HG02840 (cell line): ENCODE measurements around the gene TPPP.

Source experiments
- ATAC-seq: cut with Tn5 transposase; IDR thresholded peaks from one replicate; pipeline ENCODE4 v1.9.1; 2021; ENCODE audit warnings: mild to moderate bottlenecking, moderate library complexity, moderate number of reproducible peaks; ENCODE audit not compliant: unreplicated experiment, low FRiP score

The TPPP gene

GRCh38 chr5:668283-668995, 24.7 kb downstream of the TPPP start:
- ATAC-seq, result no peak

- ATAC-seq, result no peak
Measured at GRCh38 chr5:666816-667498, 26.2 kb downstream of the TPPP start.

- no peak for ATAC-seq
Measured at GRCh38 chr5:665956-666711, 27.0 kb downstream of the TPPP start.

- ATAC-seq, result no peak
Measured at GRCh38 chr5:665541-665955, 27.6 kb downstream of the TPPP start.

GRCh38 chr5:664994-665360, 28.2 kb downstream of the TPPP start:
- ATAC-seq, result no peak

GRCh38 chr5:664343-664993, 28.7 kb downstream of the TPPP start:
- ATAC-seq, result no peak

GRCh38 chr5:663436-664342, 29.5 kb downstream of the TPPP start:
- no peak for ATAC-seq

- ATAC-seq, result no peak
Measured at GRCh38 chr5:662751-663435, 30.3 kb downstream of the TPPP start.

GRCh38 chr5:661891-662750, 31.0 kb downstream of the TPPP start:
- ATAC-seq, result no peak

GRCh38 chr5:660491-661030, 32.6 kb downstream of the TPPP start:
- no peak for ATAC-seq

GRCh38 chr5:659496-660263, 33.5 kb downstream of the TPPP start:
- no peak for ATAC-seq

- no peak for ATAC-seq
Measured at GRCh38 chr5:658103-658502, 35.0 kb downstream of the TPPP start.

GRCh38 chr5:657570-657969, 35.6 kb downstream of the TPPP start:
- no peak for ATAC-seq

GRCh38 chr5:655406-655805, 37.7 kb downstream of the TPPP start:
- ATAC-seq, result no peak

GRCh38 chr5:654071-654778, 38.9 kb downstream of the TPPP start:
- ATAC-seq, result no peak

GRCh38 chr5:652773-653350, 40.3 kb downstream of the TPPP start:
- no peak for ATAC-seq
